GM21381 (cell line): ENCODE data around the gene ECHS1.
"Not testable (repeated sequence)": the region's sequence is repeated elsewhere in the genome, so short reads cannot be mapped to it uniquely, and the experiment has no call there.

ENCODE experiments used
- ATAC-seq: cut with Tn5 transposase; IDR thresholded peaks from one replicate; pipeline ENCODE4 v1.9.1; 2021; ENCODE audit warnings: mild to moderate bottlenecking, moderate library complexity; ENCODE audit not compliant: unreplicated experiment

The ECHS1 gene

GRCh38 chr10:133325440-133326222 is 47.5 kb downstream of the ECHS1 start:
- no peak for ATAC-seq

GRCh38 chr10:133324857-133325260 is 48.3 kb downstream of the ECHS1 start:
- ATAC-seq, result no peak

- no peak for ATAC-seq
Observed at GRCh38 chr10:133324198-133324792, 48.9 kb downstream of the ECHS1 start.

GRCh38 chr10:133322064-133322709 is 51.0 kb downstream of the ECHS1 start:
- not testable (repeated sequence) for ATAC-seq

- ATAC-seq, result not testable (repeated sequence)
Observed at GRCh38 chr10:133320852-133321422, 52.2 kb downstream of the ECHS1 start.

- ATAC-seq, result peak; percentile 77
Observed at GRCh38 chr10:133318494-133319127, 54.5 kb downstream of the ECHS1 start.

- no peak for ATAC-seq
Observed at GRCh38 chr10:133316732-133317131, 56.4 kb downstream of the ECHS1 start.

- no peak for ATAC-seq
Observed at GRCh38 chr10:133316266-133316665, 56.9 kb downstream of the ECHS1 start.

GRCh38 chr10:133315847-133316246 is 57.3 kb downstream of the ECHS1 start:
- no peak for ATAC-seq

- no peak for ATAC-seq
Observed at GRCh38 chr10:133314911-133315310, 58.2 kb downstream of the ECHS1 start.

- no peak for ATAC-seq
Observed at GRCh38 chr10:133313192-133313591, 60.0 kb downstream of the ECHS1 start.

- no peak for ATAC-seq
Observed at GRCh38 chr10:133312769-133313145, 60.4 kb downstream of the ECHS1 start.
